ENCODE data around the gene PDZD2.
A peak's percentile ranks its signal among the peaks of the same experiment; 100 is the strongest.

PDZD2 gene

GRCh38 chr5:31827867-31828266 is 188.9 kb downstream of the PDZD2 start:
- H3K27me3 ChIP-seq (ENCODE audit: low read depth, low read length), result no peaks in the 10 kb centered on the region
- H3K4me1 ChIP-seq (ENCODE audit: control insufficient read depth in 1 of 2, insufficient read depth in 2 of 2, low read length in 2 of 2), result no peaks in the 10 kb centered on the region
- no peaks in the 10 kb centered on the region for H3K36me3 ChIP-seq (ENCODE audit: control insufficient read depth in 1 of 2, insufficient read depth in 2 of 2, low read length in 2 of 2)

GRCh38 chr5:31832966-31833365 is 194.0 kb downstream of the PDZD2 start:
- Histone ChIP-seq H3K36me3 (ENCODE audit: control insufficient read depth in 1 of 2, insufficient read depth in 2 of 2, low read length in 2 of 2) (no peaks in the 10 kb centered on the region), H3K27me3 (ENCODE audit: low read depth, low read length) (no peaks in the 10 kb centered on the region), H3K4me3 (ENCODE audit: low read depth in 1 of 2, low read length in 2 of 2) (no peak overlapping the region), H3K27ac (ENCODE audit: low read length) (no peak overlapping the region), H3K9me3 (ENCODE audit: control insufficient read depth in 1 of 2, low read length in 2 of 2) (peaks cover 0 to 5% of the 10 kb centered on the region in 2 donors), H3K4me1 (ENCODE audit: control insufficient read depth in 1 of 2, insufficient read depth in 2 of 2, low read length in 2 of 2) (no peaks in the 10 kb centered on the region)

More at GRCh38 chr5:31827867-31828266, 188.9 kb downstream of the PDZD2 start:
- H3K9me3 ChIP-seq (ENCODE audit: control insufficient read depth in 1 of 2, low read length in 2 of 2), result peaks cover 0 to 5% of the 10 kb centered on the region in 2 donors
- no peak overlapping the region for H3K4me3 ChIP-seq (ENCODE audit: low read depth in 1 of 2, low read length in 2 of 2)
- no peak overlapping the region for H3K27ac ChIP-seq (ENCODE audit: low read length)

GRCh38 chr5:31833710-31834109 is 194.8 kb downstream of the PDZD2 start:
- no peaks in the 10 kb centered on the region for H3K27me3 ChIP-seq (ENCODE audit: low read depth, low read length)
- no peak overlapping the region for H3K4me3 ChIP-seq (ENCODE audit: low read depth in 1 of 2, low read length in 2 of 2)
- H3K9me3 ChIP-seq (ENCODE audit: control insufficient read depth in 1 of 2, low read length in 2 of 2), result peaks cover 0 to 5% of the 10 kb centered on the region in 2 donors
- H3K27ac ChIP-seq (ENCODE audit: low read length), result no peak overlapping the region
- H3K4me1 ChIP-seq (ENCODE audit: control insufficient read depth in 1 of 2, insufficient read depth in 2 of 2, low read length in 2 of 2), result no peaks in the 10 kb centered on the region
- no peaks in the 10 kb centered on the region for H3K36me3 ChIP-seq (ENCODE audit: control insufficient read depth in 1 of 2, insufficient read depth in 2 of 2, low read length in 2 of 2)

- H3K4me3 ChIP-seq (ENCODE audit: low read depth in 1 of 2, low read length in 2 of 2), result no peak overlapping the region
- no peaks in the 10 kb centered on the region for H3K36me3 ChIP-seq (ENCODE audit: control insufficient read depth in 1 of 2, insufficient read depth in 2 of 2, low read length in 2 of 2)
- no peaks in the 10 kb centered on the region for H3K27me3 ChIP-seq (ENCODE audit: low read depth, low read length)
- H3K9me3 ChIP-seq (ENCODE audit: control insufficient read depth in 1 of 2, low read length in 2 of 2), result no peaks in the 10 kb centered on the region
- no peaks in the 10 kb centered on the region for H3K4me1 ChIP-seq (ENCODE audit: control insufficient read depth in 1 of 2, insufficient read depth in 2 of 2, low read length in 2 of 2)
- no peak overlapping the region for H3K27ac ChIP-seq (ENCODE audit: low read length)
Measured at GRCh38 chr5:31844622-31845345, 205.9 kb downstream of the PDZD2 start.

- Histone ChIP-seq H3K27me3 (ENCODE audit: low read depth, low read length) (no peaks in the 10 kb centered on the region), H3K4me1 (ENCODE audit: control insufficient read depth in 1 of 2, insufficient read depth in 2 of 2, low read length in 2 of 2) (no peaks in the 10 kb centered on the region), H3K4me3 (ENCODE audit: low read depth in 1 of 2, low read length in 2 of 2) (no peak overlapping the region), H3K9me3 (ENCODE audit: control insufficient read depth in 1 of 2, low read length in 2 of 2) (no peaks in the 10 kb centered on the region), H3K27ac (ENCODE audit: low read length) (no peak overlapping the region), H3K36me3 (ENCODE audit: control insufficient read depth in 1 of 2, insufficient read depth in 2 of 2, low read length in 2 of 2) (no peaks in the 10 kb centered on the region)
Measured at GRCh38 chr5:31845361-31845760, 206.4 kb downstream of the PDZD2 start.

GRCh38 chr5:31846934-31847333 is 208.0 kb downstream of the PDZD2 start:
- Histone ChIP-seq H3K27ac (ENCODE audit: low read length) (no peak overlapping the region), H3K9me3 (ENCODE audit: control insufficient read depth in 1 of 2, low read length in 2 of 2) (no peaks in the 10 kb centered on the region), H3K4me3 (ENCODE audit: low read depth in 1 of 2, low read length in 2 of 2) (no peak overlapping the region), H3K36me3 (ENCODE audit: control insufficient read depth in 1 of 2, insufficient read depth in 2 of 2, low read length in 2 of 2) (no peaks in the 10 kb centered on the region), H3K27me3 (ENCODE audit: low read depth, low read length) (no peaks in the 10 kb centered on the region), H3K4me1 (ENCODE audit: control insufficient read depth in 1 of 2, insufficient read depth in 2 of 2, low read length in 2 of 2) (no peaks in the 10 kb centered on the region)

- H3K36me3 ChIP-seq (ENCODE audit: control insufficient read depth in 1 of 2, insufficient read depth in 2 of 2, low read length in 2 of 2), result no peaks in the 10 kb centered on the region
- H3K27me3 ChIP-seq (ENCODE audit: low read depth, low read length), result no peaks in the 10 kb centered on the region
- no peaks in the 10 kb centered on the region for H3K4me1 ChIP-seq (ENCODE audit: control insufficient read depth in 1 of 2, insufficient read depth in 2 of 2, low read length in 2 of 2)
- H3K9me3 ChIP-seq (ENCODE audit: control insufficient read depth in 1 of 2, low read length in 2 of 2), result no peaks in the 10 kb centered on the region
- H3K4me3 ChIP-seq (ENCODE audit: low read depth in 1 of 2, low read length in 2 of 2), result no peak overlapping the region
- no peak overlapping the region for H3K27ac ChIP-seq (ENCODE audit: low read length)
Measured at GRCh38 chr5:31847354-31847753, 208.4 kb downstream of the PDZD2 start.

- Histone ChIP-seq H3K27ac (ENCODE audit: low read length) (no peak overlapping the region), H3K36me3 (ENCODE audit: control insufficient read depth in 1 of 2, insufficient read depth in 2 of 2, low read length in 2 of 2) (no peaks in the 10 kb centered on the region), H3K27me3 (ENCODE audit: low read depth, low read length) (no peaks in the 10 kb centered on the region), H3K4me1 (ENCODE audit: control insufficient read depth in 1 of 2, insufficient read depth in 2 of 2, low read length in 2 of 2) (peaks cover 0 to 3% of the 10 kb centered on the region in 2 donors), H3K4me3 (ENCODE audit: low read depth in 1 of 2, low read length in 2 of 2) (no peak overlapping the region), H3K9me3 (ENCODE audit: control insufficient read depth in 1 of 2, low read length in 2 of 2) (no peaks in the 10 kb centered on the region)
Measured at GRCh38 chr5:31850981-31851689, 212.2 kb downstream of the PDZD2 start.

- Histone ChIP-seq H3K4me3 (ENCODE audit: low read depth in 1 of 2, low read length in 2 of 2) (no peak overlapping the region), H3K27ac (ENCODE audit: low read length) (no peak overlapping the region), H3K9me3 (ENCODE audit: control insufficient read depth in 1 of 2, low read length in 2 of 2) (peaks cover 0 to 6% of the 10 kb centered on the region in 2 donors), H3K36me3 (ENCODE audit: control insufficient read depth in 1 of 2, insufficient read depth in 2 of 2, low read length in 2 of 2) (no peaks in the 10 kb centered on the region), H3K4me1 (ENCODE audit: control insufficient read depth in 1 of 2, insufficient read depth in 2 of 2, low read length in 2 of 2) (peaks cover 0 to 3% of the 10 kb centered on the region in 2 donors), H3K27me3 (ENCODE audit: low read depth, low read length) (no peaks in the 10 kb centered on the region)
Measured at GRCh38 chr5:31853398-31854135, 214.6 kb downstream of the PDZD2 start.

GRCh38 chr5:31854181-31855133 is 215.5 kb downstream of the PDZD2 start:
- Histone ChIP-seq H3K27ac (ENCODE audit: low read length) (no peak overlapping the region), H3K4me1 (ENCODE audit: control insufficient read depth in 1 of 2, insufficient read depth in 2 of 2, low read length in 2 of 2) (peaks cover 0 to 3% of the 10 kb centered on the region in 2 donors), H3K27me3 (ENCODE audit: low read depth, low read length) (no peaks in the 10 kb centered on the region), H3K9me3 (ENCODE audit: control insufficient read depth in 1 of 2, low read length in 2 of 2) (peaks cover 5 to 14% of the 10 kb centered on the region in 2 donors), H3K36me3 (ENCODE audit: control insufficient read depth in 1 of 2, insufficient read depth in 2 of 2, low read length in 2 of 2) (no peaks in the 10 kb centered on the region), H3K4me3 (ENCODE audit: low read depth in 1 of 2, low read length in 2 of 2) (peak overlapping the region; percentile 53 to 75)

Measured in muscle layer of duodenum (tissue), 2 donors.